GM12892 (cell line): ENCODE measurements around the gene ZNF695.

Experiments
- POLR2A ChIP-seq: IDR thresholded peaks from 2 replicates; pipeline ENCODE4 v1.6.1; 2011; ENCODE audit warnings: low read depth, low read length, control low read depth
- TAF1 ChIP-seq: IDR thresholded peaks from 2 replicates; pipeline ENCODE4 v1.6.1; 2011; ENCODE audit warnings: low read depth, mild to moderate bottlenecking, control low read depth, low read length, borderline replicate concordance

DNA sequence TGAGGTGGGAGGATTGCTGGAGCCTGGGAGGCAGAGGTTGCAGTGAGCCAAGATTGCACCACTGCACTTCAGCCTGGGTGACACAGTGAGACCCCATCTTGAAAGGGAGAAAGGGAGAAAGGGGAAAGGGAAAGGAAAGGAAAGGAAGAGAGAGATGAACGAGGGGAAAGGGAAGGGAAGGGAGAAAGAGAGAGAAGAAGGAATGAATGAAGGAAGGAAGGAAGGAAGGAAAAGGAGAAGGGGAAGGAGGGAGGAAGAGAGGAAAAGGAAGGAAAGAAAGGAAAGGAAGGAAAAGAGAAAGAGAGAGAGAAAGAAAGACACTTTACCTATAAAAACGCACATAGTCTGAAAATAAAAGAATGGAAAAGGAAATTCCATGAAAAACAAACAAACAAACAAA, 18.0 kb downstream of the ZNF695 start:
- no peak for TF ChIP-seq POLR2A
- TF ChIP-seq TAF1: no peak
